Measurements from ENCODE around the gene TOM1L2. TPM values are rescaled to one million over a fixed set of nuclear protein-coding genes. Genes with fewer than 3 reads are reported as not detected.

The TOM1L2 gene
- total and polyA plus RNA-seq, 2 of the 4 experiments (the other 2 are of a cell fraction) = 34.4 to 51.7 TPM

DNA sequence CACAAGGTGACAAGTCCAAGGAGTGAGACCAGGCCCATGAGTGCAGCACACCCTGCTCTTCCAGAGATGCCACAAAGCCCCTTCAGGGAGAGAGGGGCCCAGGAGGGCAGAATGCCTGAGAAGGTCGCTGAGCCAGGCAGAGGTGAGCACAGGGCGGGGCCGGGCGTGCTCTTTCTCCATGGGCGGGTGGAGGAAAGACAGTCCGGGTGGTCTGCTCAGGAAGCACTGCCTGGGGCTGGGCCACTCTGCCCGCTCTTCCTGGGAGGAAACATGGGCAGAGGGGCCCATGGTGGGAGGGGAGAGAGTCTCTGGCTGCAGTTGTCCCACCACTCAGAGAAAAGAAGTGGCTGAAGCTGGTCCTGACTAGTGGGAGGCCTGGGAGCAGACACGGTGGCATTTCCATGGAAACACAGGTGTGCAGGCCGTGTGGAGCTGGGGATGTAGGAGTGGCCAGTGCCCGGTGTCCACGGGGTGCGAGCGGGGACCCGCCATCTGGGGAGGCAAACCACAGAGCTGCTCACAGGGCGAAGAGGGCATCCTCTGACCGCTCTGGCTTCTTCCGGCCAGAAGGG lies 125.0 kb downstream of the TOM1L2 start:
- no peak overlapping the region for H2AK5ac ChIP-seq (ENCODE audit: low read depth, low read length)
- no peak overlapping the region for H3K56ac ChIP-seq (ENCODE audit: extremely low read depth, insufficient read depth, low read length)
- no peak overlapping the region for H4K8ac ChIP-seq (ENCODE audit: low read depth in 2 of 2, low read length in 2 of 2)
- no peak overlapping the region for H2AK9ac ChIP-seq (replicated peaks; ENCODE audit: low read depth, low read length, poor library complexity)
- peaks cover 6% of the 10 kb centered on the region; the same call in 1 of the 2 replicates for H3K9me1 ChIP-seq (ENCODE audit: insufficient read depth, low read length)
- in situ Hi-C loops (cut with MboI; ENCODE audit: low sequenced_read_pairs) (no loop called here), intact Hi-C loops (cut with micrococcal nuclease) (no loop called here), dilution Hi-C loops (cut with HindIII; ENCODE audit: low sequenced_read_pairs, unreplicated experiment) (no loop called here)
- no peaks in the 10 kb centered on the region for H3K9me3 ChIP-seq (ENCODE audit: control insufficient read depth, insufficient read depth, low read length)
- H4K91ac ChIP-seq (ENCODE audit: insufficient read depth, low read depth, low read length) = no peak overlapping the region
- ChIA-PET POLR2A (ENCODE audit: unreplicated experiment) (no interaction called here), CTCF (no interaction called here)
- H3K9ac ChIP-seq (ENCODE audit: low read depth, low read length) = no peak overlapping the region
- peaks cover 11% of the 10 kb centered on the region; the same call in 1 of the 2 replicates for H3K36me3 ChIP-seq (ENCODE audit: control insufficient read depth, insufficient read depth, low read length)
- no peak overlapping the region for H4K5ac ChIP-seq (ENCODE audit: low read depth, low read length)
- no peaks in the 10 kb centered on the region for H3K27me3 ChIP-seq (ENCODE audit: control insufficient read depth, insufficient read depth, low read length)
- no TSS peak for BruUV-seq (replicated peaks)
- H2AFZ ChIP-seq (replicated peaks; ENCODE audit: low read length, poor library complexity) = no peak overlapping the region
- no peak overlapping the region for H2BK15ac ChIP-seq (ENCODE audit: low read depth, low read length)
- H3K4me2 ChIP-seq (ENCODE audit: low read depth, low read length) = no peak overlapping the region
- no peak overlapping the region for H2BK20ac ChIP-seq (ENCODE audit: low read depth, low read length)
- no peak overlapping the region for H3K14ac ChIP-seq (replicated peaks; ENCODE audit: low read depth, low read length)
- WGBS, 2 experiments (ENCODE audit: extremely low coverage in 2 of 2, insufficient read length in 1 of 2) = 69% methylated on average over 8 of the region's 17 CpGs; no CpG with 5 or more reads in 1 of the 2 experiments
- H2BK5ac ChIP-seq (ENCODE audit: low read depth, low read length, poor library complexity, severe bottlenecking) = no peak overlapping the region
- TF ChIP-seq CHD1 (IDR thresholded peaks at IDR 0.05; ENCODE audit: low read depth, low read length) = no peak
- no peak for TF ChIP-seq MAFK (IDR thresholded peaks at IDR 0.05; ENCODE audit: low read depth, low read length)
- no peak for TF ChIP-seq FOS (IDR thresholded peaks at IDR 0.05; ENCODE audit: low read depth, low read length)
- TF ChIP-seq, protein P1, sequence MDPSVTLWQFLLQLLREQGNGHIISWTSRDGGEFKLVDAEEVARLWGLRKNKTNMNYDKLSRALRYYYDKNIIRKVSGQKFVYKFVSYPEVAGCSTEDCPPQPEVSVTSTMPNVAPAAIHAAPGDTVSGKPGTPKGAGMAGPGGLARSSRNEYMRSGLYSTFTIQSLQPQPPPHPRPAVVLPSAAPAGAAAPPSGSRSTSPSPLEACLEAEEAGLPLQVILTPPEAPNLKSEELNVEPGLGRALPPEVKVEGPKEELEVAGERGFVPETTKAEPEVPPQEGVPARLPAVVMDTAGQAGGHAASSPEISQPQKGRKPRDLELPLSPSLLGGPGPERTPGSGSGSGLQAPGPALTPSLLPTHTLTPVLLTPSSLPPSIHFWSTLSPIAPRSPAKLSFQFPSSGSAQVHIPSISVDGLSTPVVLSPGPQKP (IDR thresholded peaks at IDR 0.05; ENCODE audit: borderline replicate concordance, low read depth, low read length) = no peak
- TF ChIP-seq, protein P2, sequence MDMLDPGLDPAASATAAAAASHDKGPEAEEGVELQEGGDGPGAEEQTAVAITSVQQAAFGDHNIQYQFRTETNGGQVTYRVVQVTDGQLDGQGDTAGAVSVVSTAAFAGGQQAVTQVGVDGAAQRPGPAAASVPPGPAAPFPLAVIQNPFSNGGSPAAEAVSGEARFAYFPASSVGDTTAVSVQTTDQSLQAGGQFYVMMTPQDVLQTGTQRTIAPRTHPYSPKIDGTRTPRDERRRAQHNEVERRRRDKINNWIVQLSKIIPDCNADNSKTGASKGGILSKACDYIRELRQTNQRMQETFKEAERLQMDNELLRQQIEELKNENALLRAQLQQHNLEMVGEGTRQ (IDR thresholded peaks at IDR 0.05; ENCODE audit: low read depth, low read length) = no peak
- TF ChIP-seq NFE2L2 (IDR thresholded peaks at IDR 0.05; ENCODE audit: low read depth, low read length) = no peak
- TF ChIP-seq CEBPB (IDR thresholded peaks at IDR 0.05; ENCODE audit: low read depth, low read length) = no peak
- H3K4me3 ChIP-seq (ENCODE audit: insufficient read depth, low read depth, low read length) = no peak overlapping the region
- H3K4me1 ChIP-seq (ENCODE audit: control insufficient read depth, insufficient read depth, low read length) = peaks cover 8% of the 10 kb centered on the region; the same call in 1 of the 2 replicates
- H2BK120ac ChIP-seq (ENCODE audit: low read depth, low read length) = no peak overlapping the region
- H3K4ac ChIP-seq (ENCODE audit: low read depth, low read length) = no peak overlapping the region
- no peaks in the 10 kb centered on the region for H4K20me1 ChIP-seq (ENCODE audit: insufficient read depth, low read length)
- no peak overlapping the region for H3K23ac ChIP-seq (ENCODE audit: low read depth, low read length)
- no peak for DNase-seq
- no peak overlapping the region for H3K27ac ChIP-seq (ENCODE audit: insufficient read depth, low read length)
- H3K79me1 ChIP-seq (ENCODE audit: low read depth in 1 of 2, low read length in 2 of 2) = no peaks in the 10 kb centered on the region
- no peak overlapping the region for H3K18ac ChIP-seq (ENCODE audit: low read depth, low read length)
- ATAC-seq (ENCODE audit: low read depth) = no peak

Data from IMR-90 (cell line).